SK-N-SH (cell line): ENCODE data around the gene VPS4B. TPM values are rescaled to one million over a fixed set of nuclear protein-coding genes. Genes with fewer than 3 reads are reported as not detected.
"Not testable (repeated sequence)": the region's sequence is repeated elsewhere in the genome, so short reads cannot be mapped to it uniquely, and the experiment has no call there.

Experiments used
- CTCF ChIA-PET: fragments of 300-600, 350-600 bp; formaldehyde crosslinking; extraction: SDS; loops from one replicate; lab custom pipeline; 2021; lab: Yijun Ruan, JAX
- POLR2A ChIA-PET: fragments of 350-600 bp; sonication (Branson Sonifier 250); formaldehyde crosslinking; extraction: SDS; loops from one replicate; lab custom pipeline; 2020; ENCODE audit warnings: antibody characterized with exemption, inconsistent platforms; lab: Yijun Ruan, JAX
- DNase-seq: peaks from one replicate; pipeline ENCODE4 v3.0.0; 2012
- H2AFZ ChIP-seq: fragments of 200-600 bp; sonication (generic); 2 replicates; pipeline ENCODE4 v1.8.1; 2016; ENCODE audit warnings: antibody characterized with exemption, mild to moderate bottlenecking, low read depth
- H3F3A ChIP-seq: fragments of 200-600 bp; sonication (generic); replicated peaks from 2 replicates; pipeline ENCODE3; 2016; ENCODE audit warnings: antibody characterized with exemption, mild to moderate bottlenecking; ENCODE audit not compliant: insufficient read depth
- H3K27ac ChIP-seq, 2 experiments: fragments of 200-500 bp in 1 of 2; fragments of 200-600 bp in 1 of 2; sonication (Bioruptor generic) in 1 of 2; sonication (generic), shearing (Covaris generic) in 1 of 2; 2 replicates each; pipeline versions ENCODE4 v1.5.1 to v1.6.1; 2014 to 2016; ENCODE audit warnings: low read depth in 2 of 2, inconsistent platforms in 1 of 2, low read length in 1 of 2, mild to moderate bottlenecking in 1 of 2, mixed read lengths in 1 of 2
- H3K27me3 ChIP-seq: fragments of 200-600 bp; sonication (generic), shearing (Covaris generic); 2 replicates; pipeline ENCODE4 v1.6.1; 2016; ENCODE audit warnings: mixed run types; ENCODE audit not compliant: insufficient read depth
- H3K36me3 ChIP-seq, 2 experiments: fragments of 200-500 bp in 1 of 2; fragments of 200-600 bp in 1 of 2; sonication (Bioruptor generic) in 1 of 2; sonication (generic) in 1 of 2; replicated peaks in 1 of 2; 2 replicates each; pipeline versions ENCODE3 to v1.5.1; 2014 to 2016; ENCODE audit warnings: low read length in 1 of 2, mild to moderate bottlenecking in 1 of 2; ENCODE audit not compliant: insufficient read depth in 2 of 2, control insufficient read depth in 1 of 2
- H3K4me1 ChIP-seq, 2 experiments: fragments of 200-500 bp in 1 of 2; fragments of 200-600 bp in 1 of 2; sonication (Bioruptor generic) in 1 of 2; sonication (generic), shearing (Covaris generic) in 1 of 2; 2 replicates each; pipeline versions ENCODE4 v1.5.1 to v1.6.1; 2014 to 2016; ENCODE audit warnings: low read depth in 1 of 2, low read length in 1 of 2, mixed run types in 1 of 2; ENCODE audit not compliant: insufficient read depth in 2 of 2, control insufficient read depth in 1 of 2
- H3K4me2 ChIP-seq: fragments of 200-600 bp; sonication (generic), shearing (Covaris generic); 2 replicates; pipeline ENCODE4 v1.6.1; 2017; ENCODE audit warnings: mixed run types
- H3K4me3 ChIP-seq, 2 experiments: fragments of 200-500 bp in 1 of 2; fragments of 200-600 bp in 1 of 2; sonication (Bioruptor generic) in 1 of 2; sonication (generic), shearing (Covaris generic) in 1 of 2; 2 replicates each; pipeline versions ENCODE4 v1.5.1 to v1.8.1; 2014 to 2016; ENCODE audit warnings: low read depth in 2 of 2, inconsistent platforms in 1 of 2, low read length in 1 of 2, mild to moderate bottlenecking in 1 of 2, mixed read lengths in 1 of 2, moderate library complexity in 1 of 2
- H3K79me2 ChIP-seq: fragments of 200-600 bp; sonication (generic); 2 replicates; pipeline ENCODE4 v1.8.1; 2017; ENCODE audit warnings: mild to moderate bottlenecking; ENCODE audit not compliant: insufficient read depth
- H3K9ac ChIP-seq: fragments of 200-600 bp; sonication (generic); 2 replicates; pipeline ENCODE4 v1.6.1; 2017; ENCODE audit warnings: mixed run types
- H3K9me2 ChIP-seq: fragments of 200-600 bp; sonication (generic); 2 replicates; pipeline ENCODE4 v1.6.1; 2017; ENCODE audit warnings: mixed run types
- H3K9me3 ChIP-seq: fragments of 200-600 bp; sonication (generic); 2 replicates; pipeline ENCODE4 v1.6.1; 2017; ENCODE audit warnings: mixed run types, mild to moderate bottlenecking, moderate library complexity
- H4K20me1 ChIP-seq: fragments of 200-600 bp; sonication (generic); 2 replicates; pipeline ENCODE4 v1.6.1; 2017; ENCODE audit warnings: mild to moderate bottlenecking, mixed run types; ENCODE audit not compliant: insufficient read depth
- ELF1 ChIP-seq: IDR thresholded peaks from 2 replicates; pipeline ENCODE4 v1.4.0; 2012
- FOXJ3 ChIP-seq: sonication (generic); formaldehyde crosslinking; IDR thresholded peaks from 2 replicates; pipeline ENCODE4 v1.5.1; 2020; ENCODE audit warnings: mild to moderate bottlenecking, missing genetic modification reagents
- JUND ChIP-seq: IDR thresholded peaks from 2 replicates; pipeline ENCODE4 v1.4.0; 2012
- MEF2A ChIP-seq: IDR thresholded peaks from 2 replicates; pipeline ENCODE4 v1.4.0; 2012; ENCODE audit warnings: low read depth, borderline replicate concordance
- NRF1 ChIP-seq: IDR thresholded peaks from 2 replicates; pipeline ENCODE4 v1.6.1; 2012; ENCODE audit warnings: low read depth, mild to moderate bottlenecking, low read length
- POLR2AphosphoS5 ChIP-seq: IDR thresholded peaks from 2 replicates; pipeline ENCODE4 v1.6.1; 2012; ENCODE audit warnings: low read depth, low read length
- RAD21 ChIP-seq: IDR thresholded peaks from 2 replicates; pipeline ENCODE4 v1.6.1; 2012; ENCODE audit warnings: mild to moderate bottlenecking, low read length
- RXRA ChIP-seq: IDR thresholded peaks from 2 replicates; pipeline ENCODE4 v1.4.0; 2012; ENCODE audit warnings: low read depth, mild to moderate bottlenecking, borderline replicate concordance
- SIN3A ChIP-seq: IDR thresholded peaks from 2 replicates; pipeline ENCODE4 v1.6.1; 2012; ENCODE audit warnings: low read depth, mild to moderate bottlenecking, low read length, moderate library complexity, borderline replicate concordance
- TEAD4 ChIP-seq: IDR thresholded peaks from 2 replicates; pipeline ENCODE4 v1.4.0; 2012; ENCODE audit warnings: mild to moderate bottlenecking, borderline replicate concordance; ENCODE audit not compliant: insufficient read depth
- ZBTB33 ChIP-seq: IDR thresholded peaks from 2 replicates; pipeline ENCODE4 v1.4.0; 2012; ENCODE audit warnings: low read depth, borderline replicate concordance
- WGBS: methylation state at CpG from one replicate; pipeline ENCODE4 v1.1.6; 2017; ENCODE audit warnings: low lambda C conversion rate; 5-methylcytosine and 5-hydroxymethylcytosine counted together
- polyA plus RNA-seq, 3 experiments: library from polyadenylated mRNA; depleted of rRNA; stranded (reverse); fragments of >200 nt; gene quantifications; 2 replicates each; pipeline ENCODE4 v1.2.3, GENCODE V29; 2012

The VPS4B gene
- polyA plus RNA-seq, 1 of the 3 experiments (the other 2 are of a cell fraction), result 15.0 TPM

- ChIA-PET POLR2A (no interaction called here), CTCF (interaction anchor here (1.4 to 1.8 kb wide), 2 partner anchors 14 to 25 kb away, joined by 5 read pairs; no protein-coding TSS in a partner anchor)
- TF ChIP-seq NRF1, result no peak
- TF ChIP-seq MEF2A, result no peak
- TF ChIP-seq RXRA, result no peak
- TF ChIP-seq JUND, result no peak
- no peak for TF ChIP-seq TEAD4
- no peak for TF ChIP-seq ZBTB33
- TF ChIP-seq SIN3A, result no peak
- TF ChIP-seq FOXJ3 (CRISPR knock-in tag), result no peak
- TF ChIP-seq ELF1, result no peak
- no peak for TF ChIP-seq POLR2AphosphoS5
- TF ChIP-seq RAD21, result no peak
- Histone ChIP-seq H3K9ac (no peak overlapping the region), H2AFZ (no peak overlapping the region), H3K4me1 (peaks cover 3 to 7% of the 10 kb centered on the region in 2 experiments; a peak in 3 of 4 replicates), H3K79me2 (peaks cover 52% of the 10 kb centered on the region), H4K20me1 (peaks cover 26% of the 10 kb centered on the region), H3K4me2 (no peak overlapping the region), H3K27ac (no peak overlapping the region), H3F3A (peaks cover 17% of the 10 kb centered on the region), H3K4me3 (no peak overlapping the region), H3K9me2 (no peaks in the 10 kb centered on the region), H3K9me3 (no peaks in the 10 kb centered on the region), H3K27me3 (no peaks in the 10 kb centered on the region), H3K36me3 (peaks cover 24 to 33% of the 10 kb centered on the region in 2 experiments)
- no peak for DNase-seq
- WGBS, result 84% methylated on average over 2 of the region's 2 CpGs
Observed at GRCh38 chr18:63363951-63364350, 58.3 kb downstream of the VPS4B start.

GRCh38 chr18:63363420-63363819 lies 58.9 kb downstream of the VPS4B start:
- not testable (repeated sequence) for H3K4me2 ChIP-seq, H3K9me2 ChIP-seq, H3K27ac ChIP-seq, H3K9ac ChIP-seq, H3K4me1 ChIP-seq, H3K4me3 ChIP-seq, DNase-seq, H3K9me3 ChIP-seq, H2AFZ ChIP-seq, H3K27me3 ChIP-seq
- H3K79me2 ChIP-seq, result peaks cover 52% of the 10 kb centered on the region
- POLR2A ChIA-PET, result interaction anchor here (0.6 kb wide), 1 partner anchor 14 kb away, joined by 3 read pairs; no protein-coding TSS in a partner anchor
- H4K20me1 ChIP-seq, result peaks cover 26% of the 10 kb centered on the region
- CTCF ChIA-PET, result interaction anchor here (1.4 to 1.8 kb wide), 2 partner anchors 13 to 24 kb away, joined by 5 read pairs; no protein-coding TSS in a partner anchor
- peaks cover 24 to 37% of the 10 kb centered on the region in 2 experiments for H3K36me3 ChIP-seq
- no CpG with 5 or more reads among the region's 2 CpGs for WGBS
- H3F3A ChIP-seq, result peaks cover 17% of the 10 kb centered on the region
